GM21737 (cell line): ENCODE measurements around the gene HOXD4.

Experiments
- ATAC-seq: cut with Tn5 transposase; IDR thresholded peaks from one replicate; pipeline ENCODE4 v1.9.1; 2021; ENCODE audit warnings: mild to moderate bottlenecking, moderate library complexity; ENCODE audit not compliant: unreplicated experiment

The HOXD4 gene

DNA sequence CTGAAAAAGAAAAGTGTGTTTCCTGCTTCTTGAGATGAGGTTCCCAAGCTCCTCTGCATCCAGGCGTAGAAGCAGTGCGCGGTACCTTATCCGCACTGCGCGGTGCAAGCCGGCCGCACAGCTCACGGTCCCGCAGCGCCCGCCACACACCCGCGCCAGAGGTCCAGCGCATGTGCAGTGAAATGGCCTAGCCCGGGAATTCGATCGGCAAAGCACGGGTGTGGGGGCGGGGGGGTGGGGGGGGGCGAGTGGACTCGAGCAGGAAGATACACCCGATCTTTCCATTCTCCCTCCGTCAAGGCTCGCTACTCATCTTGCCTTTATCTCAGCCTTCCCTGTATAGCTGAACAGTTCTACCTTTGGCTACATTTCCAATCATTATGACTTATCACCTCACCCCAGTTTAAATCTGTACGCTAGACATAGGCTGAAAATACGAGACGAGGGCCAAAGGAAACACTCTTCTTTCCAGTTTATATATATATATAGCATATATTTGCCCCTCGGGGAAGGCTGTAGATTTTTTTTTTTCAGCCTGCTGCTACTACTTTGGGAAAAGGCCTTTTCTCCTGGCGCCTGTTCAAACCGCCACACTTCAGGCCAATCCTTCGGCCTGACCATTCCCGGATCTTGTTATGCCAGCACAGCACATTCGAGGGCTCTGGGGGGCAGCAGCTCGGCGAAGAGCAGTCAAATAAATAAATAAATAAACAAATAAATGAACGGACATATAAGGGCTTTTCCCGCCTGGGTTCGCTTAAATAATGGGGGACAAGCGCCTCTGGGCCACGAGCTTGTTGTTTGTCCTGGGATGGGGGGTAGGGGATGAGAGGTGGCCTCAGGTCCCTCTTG, 11.5 kb upstream of the HOXD4 start:
- ATAC-seq: no peak

DNA sequence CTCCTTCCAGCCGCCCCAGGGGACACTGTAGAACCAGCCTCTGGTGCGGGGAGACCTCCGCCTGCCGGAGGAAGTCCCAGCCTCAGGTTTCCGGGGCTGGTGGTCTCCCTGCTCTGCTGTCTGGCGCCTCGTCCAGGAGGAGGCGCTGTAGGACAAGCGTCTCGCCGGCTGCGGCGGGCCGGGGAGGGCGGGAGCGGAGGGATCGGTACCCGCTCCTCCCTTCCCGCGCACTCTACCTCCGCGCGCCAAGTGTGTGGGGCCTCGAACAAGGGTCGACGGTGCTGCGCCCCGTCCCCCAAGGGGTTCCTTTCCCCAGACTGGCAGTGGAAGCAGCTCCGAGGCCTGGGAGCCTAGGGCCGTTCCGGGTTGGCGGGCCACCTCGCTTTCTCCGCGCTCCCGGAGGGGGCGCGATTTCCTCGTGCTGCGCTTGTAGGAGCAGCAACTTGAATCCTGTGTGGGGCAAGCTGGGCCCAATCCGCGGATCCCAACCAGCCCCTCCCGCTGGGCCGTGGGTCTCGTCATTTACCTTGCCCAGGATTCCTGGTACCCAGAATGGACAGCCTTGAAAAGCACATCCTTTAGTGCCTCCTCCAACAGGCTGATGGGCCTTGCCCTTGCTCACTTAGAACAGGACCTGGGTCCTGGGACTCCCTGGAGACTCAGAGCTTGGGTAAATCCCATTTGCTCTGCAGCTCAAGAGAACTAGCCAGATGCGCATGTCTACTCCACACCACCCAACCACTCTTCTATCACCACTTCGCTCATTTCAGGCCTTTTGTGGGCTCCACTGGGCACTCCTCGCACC, 10.6 kb upstream of the HOXD4 start:
- peak; percentile 85 for ATAC-seq

DNA sequence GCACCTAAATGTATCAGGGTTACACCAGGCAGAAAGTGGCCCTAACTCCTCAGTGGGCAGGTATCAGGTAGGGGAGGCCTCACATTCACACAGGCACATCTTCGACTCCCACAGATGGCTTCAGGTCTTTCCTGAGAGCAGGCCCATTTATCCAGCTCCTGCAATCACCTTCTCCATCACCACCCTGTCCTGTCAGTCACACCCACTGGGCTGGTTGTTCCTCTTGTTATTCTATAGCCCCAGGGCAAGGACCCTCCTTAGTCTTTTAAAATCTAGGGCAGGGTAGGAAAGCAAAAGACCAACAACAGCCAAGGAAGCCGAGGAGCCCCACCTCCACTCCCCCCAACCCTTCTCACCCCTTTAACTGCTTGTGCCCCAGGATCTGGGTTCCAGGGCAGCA, 9.1 kb upstream of the HOXD4 start:
- ATAC-seq: no peak

DNA sequence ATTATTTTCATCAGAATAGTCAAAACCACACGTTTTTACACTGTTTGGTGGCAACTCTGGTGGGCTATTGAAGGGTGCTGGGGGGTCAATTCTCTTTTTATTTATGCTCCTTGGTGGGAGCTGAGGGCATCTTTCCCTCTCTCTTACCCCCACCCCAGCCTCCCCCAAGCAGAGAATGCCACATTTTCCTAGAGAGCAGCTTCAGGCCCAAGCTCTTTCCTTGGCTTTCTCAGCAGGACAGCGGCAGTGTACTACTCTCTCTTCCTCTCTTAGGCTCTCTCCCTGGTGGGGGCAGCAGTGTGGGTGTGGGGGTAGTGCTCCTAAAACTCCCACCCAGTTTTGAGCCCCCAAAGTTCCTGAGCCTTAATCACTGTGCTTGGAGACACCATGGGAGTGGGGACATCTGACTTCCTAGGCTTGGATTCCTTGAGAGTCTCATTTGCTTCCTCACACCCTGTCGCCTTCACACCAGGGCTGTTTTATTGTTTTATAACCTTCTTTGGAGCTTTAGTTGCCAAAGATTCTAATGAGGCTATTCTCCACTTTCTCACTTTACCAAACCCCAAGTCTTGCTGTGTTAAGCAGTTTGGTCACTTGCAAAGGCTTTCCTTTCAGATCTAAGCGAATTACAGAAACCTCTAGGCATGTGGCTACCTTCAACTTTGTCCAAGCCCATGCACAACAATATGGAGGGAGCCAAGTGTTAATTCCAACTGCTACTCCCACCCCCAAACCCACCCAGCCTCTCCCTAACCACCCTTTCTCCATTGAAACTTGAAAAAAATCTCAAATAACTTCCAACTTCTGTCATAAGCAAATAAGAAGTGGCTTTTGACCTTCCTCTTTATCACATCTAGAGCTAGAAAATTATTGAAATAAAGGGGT, 6.0 kb upstream of the HOXD4 start:
- ATAC-seq: no peak

DNA sequence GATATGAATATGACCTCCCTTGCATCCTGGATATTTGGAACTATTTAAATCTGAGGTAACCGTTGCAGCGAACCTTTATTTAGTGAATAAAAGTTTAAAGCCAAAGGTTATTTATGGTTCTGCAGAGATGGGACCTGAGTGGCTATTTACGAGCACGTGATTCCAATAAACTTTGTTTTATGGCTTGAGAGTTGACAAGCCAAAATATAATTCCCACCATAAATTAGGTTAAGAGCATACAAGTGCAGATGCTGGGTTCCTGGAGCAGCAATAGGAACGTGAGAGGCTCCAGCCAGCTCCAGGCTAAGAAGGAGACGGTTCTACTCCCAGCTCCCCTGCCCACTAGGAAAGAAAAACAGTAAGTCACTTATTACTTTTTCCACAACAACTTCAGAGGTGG, 5.2 kb upstream of the HOXD4 start:
- no peak for ATAC-seq

DNA sequence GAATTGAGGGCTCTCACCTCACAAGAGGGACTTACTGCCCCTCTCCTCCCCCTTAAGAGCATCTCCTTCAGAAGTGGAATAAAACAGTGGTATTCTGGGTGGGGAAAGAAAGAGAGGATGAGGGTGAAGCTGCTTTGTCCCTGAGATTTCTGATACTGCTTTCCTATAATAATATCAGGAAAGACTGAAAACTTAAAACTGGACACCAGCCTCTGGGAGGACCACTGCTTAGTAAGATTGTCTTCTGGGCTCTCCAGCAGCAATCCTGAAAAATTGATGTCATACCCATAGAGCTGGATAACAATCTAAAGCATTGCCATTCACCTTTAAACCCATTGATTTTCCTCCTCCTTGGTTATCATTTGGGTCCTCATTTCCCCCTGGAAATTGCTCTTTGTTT, 4.7 kb upstream of the HOXD4 start:
- ATAC-seq: no peak

DNA sequence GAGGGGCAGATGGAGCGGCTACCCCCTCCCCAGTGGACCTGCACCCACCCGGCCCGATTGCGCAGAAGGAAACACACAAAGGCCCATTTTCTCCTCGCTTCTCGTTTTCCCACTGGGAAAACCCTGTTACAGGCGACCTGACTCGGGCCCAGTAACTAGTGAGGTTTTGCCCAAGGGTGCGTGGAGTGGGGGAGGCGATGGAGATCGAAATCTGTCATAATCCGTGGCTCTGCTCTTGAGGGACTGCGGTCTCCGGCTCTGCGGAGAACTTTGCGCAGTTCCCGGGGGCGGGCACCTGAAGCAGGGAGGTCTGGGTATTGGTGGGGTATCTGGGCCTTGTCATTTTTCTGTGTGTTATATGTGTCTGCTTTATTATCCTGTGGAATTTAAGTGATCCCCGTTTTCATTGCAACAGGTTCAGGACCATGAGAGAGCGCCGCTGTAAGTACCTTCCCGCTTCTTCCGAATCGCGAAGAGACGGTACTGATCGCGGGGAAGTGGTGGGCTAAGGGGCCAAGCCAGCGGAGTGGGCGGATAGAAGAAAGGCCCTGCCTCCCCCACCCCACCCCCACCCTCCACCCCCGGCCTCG, 4.0 kb upstream of the HOXD4 start:
- ATAC-seq: no peak

DNA sequence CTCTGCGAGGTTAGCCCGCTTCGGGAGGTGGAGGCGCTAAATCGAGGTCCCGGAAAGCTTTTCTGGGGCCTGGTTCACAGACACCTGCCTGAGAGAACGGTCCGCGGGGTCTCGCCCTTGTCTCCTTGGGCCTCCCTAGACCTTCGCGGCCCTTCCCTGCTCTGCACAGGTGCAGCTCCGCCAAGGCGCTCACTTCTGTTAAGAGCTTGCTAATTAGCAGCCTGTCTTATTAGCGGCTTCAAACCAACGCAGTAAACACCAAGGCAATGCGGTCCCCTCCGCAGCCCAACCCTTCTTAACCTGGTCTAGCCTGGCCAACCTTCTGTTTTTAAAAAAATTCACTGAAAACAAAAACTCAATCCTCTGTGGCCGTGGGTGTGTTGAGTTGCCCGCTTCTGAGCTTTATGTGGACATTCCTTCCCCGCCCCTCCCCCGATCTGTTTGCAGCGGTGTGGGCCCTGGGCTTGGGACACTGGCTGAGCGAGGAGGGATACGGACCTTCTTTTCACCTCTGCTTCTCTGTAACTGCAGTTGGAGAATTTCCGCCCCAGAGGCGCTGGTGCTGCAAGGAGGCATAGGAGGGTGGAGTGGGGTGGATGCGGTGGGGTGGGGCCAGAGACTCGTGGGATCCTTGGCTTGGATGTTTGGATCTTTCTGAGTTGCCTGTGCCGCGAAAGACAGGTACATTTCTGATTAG, 3.4 kb upstream of the HOXD4 start:
- ATAC-seq: no peak

DNA sequence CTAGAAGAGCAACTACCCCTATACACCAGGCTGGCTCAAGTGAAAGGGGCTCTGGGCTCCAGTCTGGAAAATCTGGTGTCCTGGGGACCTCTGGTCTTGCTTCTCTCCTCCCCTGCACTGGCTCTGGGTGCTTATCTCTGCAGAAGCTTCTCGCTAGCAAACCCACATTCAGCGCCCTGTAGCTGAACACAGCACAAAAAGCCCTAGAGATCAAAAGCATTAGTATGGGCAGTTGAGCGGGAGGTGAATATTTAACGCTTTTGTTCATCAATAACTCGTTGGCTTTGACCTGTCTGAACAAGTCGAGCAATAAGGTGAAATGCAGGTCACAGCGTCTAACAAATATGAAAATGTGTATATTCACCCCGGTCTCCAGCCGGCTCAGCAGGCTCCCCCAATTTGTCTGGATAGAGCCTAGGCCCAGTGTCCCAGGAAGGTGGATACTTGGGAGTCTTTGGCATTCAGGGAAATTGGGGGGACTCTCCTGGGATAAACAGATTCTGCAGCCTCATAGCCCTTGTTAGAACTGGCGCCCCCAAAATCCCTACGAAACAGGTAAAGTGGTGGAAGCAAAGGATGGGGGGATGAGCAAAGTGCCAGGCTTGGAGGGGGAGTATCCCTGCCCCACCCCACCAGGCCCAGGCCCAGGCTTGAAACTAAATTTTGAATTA, 2.5 kb upstream of the HOXD4 start:
- no peak for ATAC-seq

DNA sequence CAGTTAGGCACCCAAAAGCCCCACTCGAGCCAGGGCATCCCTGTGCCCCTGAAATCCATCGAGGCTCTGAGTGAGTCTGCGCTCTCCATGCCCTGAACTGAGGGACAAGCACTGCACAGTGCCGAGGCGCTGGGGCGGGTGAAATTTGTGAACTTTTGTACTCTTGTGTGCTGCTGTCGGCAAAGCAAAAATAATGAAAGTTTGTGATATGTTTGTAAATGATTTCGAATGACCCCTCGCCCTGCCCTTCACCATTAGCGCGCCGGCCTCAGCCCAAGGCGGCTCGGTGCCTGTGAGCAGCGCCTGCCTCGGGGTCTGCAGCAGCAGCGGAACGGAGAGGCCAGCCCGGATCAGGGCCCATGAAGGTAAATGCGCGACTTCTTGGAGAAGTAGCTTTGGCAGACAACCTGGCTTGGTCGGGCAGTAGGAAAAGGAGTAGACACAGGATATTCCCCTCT, 1.8 kb upstream of the HOXD4 start:
- no peak for ATAC-seq

DNA sequence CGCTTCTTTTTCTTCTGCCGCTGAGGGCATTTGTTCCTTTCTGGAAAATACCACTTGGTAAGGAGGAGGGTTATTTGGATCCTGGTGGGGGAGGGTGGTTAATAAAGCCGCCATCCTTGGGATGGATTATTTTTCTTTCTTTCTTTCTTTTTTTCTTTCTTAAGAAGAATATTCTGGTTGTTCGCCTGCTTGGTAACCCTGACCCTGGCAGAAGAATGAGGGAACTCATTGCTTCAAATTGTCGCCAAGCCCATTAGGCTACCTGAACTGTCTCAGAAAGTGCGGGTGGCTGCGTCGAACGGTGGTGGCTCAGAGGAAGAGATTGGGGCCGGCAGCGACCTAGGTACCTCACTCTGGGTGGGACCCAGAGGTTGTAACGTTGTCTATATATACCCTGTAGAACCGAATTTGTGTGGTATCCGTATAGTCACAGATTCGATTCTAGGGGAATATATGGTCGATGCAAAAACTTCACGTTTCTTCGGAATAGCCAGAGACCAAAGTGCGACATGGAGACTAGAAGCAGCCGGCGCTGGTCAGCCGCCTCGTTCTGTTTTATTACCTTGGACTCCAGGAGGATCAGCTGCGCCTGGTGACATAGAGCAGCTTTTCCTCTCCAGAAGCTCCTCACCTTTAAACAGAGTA, 1.3 kb upstream of the HOXD4 start:
- no peak for ATAC-seq

DNA sequence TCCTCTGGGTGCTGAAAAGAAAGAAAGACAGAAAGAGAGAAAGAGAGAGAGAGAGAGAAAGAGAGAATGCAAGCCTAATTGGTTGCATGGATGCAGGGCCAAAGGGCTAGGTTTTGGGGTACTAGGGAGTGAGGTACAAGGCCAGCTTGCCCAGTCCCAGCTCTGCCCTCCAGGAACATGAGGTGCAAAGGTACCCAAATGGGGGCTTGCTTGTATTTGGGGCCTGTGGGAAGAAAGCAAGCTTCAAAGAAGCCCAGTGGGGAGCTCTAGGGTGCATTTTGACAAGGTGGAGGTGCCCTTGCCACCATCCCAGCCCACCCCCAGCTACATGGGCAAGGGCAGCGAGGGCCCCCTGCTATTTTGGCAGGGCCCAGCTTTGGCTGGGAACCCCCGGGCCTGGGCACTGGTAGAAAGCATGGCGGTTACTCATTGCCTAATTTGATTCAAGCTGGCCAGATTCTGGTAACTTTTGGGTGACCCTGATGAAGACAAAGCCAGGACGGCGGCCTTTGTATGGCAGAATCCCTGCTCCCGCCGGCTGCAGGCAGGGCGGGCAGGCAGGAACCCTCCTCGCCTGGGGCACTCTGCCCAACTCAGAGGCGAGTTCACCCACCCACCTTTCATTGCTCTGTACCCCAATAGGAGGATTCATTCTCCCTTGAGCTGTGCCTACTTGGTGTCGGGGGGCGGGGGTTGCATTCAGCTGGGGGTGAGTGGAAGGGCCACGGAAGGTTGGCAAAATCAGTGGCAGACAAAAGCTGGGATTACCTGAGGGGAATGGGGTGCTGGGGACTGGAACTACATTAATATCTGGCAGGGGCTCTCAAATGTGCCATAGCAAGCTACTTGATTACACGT, 537 bp upstream of the HOXD4 start:
- no peak for ATAC-seq

DNA sequence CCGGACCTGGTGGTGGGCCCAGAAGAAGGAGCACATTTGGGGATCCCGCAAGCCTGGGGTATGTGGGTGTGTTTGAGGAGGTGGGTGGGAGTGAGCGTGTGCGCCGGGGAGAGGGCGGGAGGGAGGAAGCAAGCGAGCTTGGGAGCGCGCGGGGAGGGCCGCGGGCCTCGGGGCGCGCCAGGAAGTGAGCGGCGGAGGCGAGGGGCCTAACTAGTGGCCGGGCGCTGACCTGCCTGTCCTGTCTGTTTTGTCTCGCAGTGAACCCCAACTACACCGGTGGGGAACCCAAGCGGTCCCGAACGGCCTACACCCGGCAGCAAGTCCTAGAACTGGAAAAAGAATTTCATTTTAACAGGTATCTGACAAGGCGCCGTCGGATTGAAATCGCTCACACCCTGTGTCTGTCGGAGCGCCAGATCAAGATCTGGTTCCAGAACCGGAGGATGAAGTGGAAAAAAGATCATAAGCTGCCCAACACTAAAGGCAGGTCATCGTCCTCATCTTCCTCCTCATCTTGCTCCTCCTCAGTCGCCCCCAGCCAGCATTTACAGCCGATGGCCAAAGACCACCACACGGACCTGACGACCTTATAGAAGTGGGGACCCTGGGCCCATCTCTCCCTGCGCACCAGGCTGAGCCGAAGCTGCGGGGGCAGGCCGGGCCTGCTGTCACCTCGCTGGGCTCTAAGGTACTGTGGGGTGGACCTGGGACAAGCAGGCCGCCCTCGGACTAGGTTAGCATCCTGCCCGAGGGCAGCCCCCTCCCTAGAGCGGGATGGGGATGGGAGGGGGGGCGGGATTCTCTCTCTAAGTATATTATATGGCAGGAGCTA, 1.2 kb downstream of the HOXD4 start:
- ATAC-seq: no peak

DNA sequence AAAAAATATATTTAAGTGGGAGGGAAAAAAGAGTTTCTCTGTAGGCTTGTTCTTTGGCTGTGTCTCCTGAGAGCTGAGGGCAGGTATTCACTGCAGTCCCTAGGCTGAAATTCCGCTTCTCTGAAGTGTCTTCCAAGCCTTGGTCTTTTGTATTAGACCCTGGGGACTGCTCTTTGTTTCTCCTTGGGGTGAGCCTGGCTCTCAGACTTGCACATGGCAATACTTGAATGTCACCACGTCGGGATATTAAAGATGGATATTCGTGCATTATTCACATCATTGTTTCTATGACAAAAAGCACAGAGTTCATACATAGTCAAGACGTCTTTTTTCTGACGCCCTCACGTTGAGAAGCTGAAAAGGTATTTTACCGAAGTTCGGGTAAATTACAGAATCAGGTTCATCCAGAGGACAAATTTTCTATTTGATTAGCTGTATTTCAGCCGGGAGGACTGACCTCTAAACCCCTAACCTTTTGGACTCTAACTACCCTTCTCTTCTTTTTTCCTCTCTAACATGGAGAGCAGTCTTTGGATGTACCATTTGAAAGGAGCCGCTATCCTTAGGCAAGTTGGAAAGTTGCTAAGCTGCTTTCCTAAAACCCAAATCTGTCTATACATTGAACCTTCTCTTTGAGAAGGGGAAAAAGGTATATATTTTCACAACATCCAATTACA, 3.4 kb downstream of the HOXD4 start:
- ATAC-seq: no peak

DNA sequence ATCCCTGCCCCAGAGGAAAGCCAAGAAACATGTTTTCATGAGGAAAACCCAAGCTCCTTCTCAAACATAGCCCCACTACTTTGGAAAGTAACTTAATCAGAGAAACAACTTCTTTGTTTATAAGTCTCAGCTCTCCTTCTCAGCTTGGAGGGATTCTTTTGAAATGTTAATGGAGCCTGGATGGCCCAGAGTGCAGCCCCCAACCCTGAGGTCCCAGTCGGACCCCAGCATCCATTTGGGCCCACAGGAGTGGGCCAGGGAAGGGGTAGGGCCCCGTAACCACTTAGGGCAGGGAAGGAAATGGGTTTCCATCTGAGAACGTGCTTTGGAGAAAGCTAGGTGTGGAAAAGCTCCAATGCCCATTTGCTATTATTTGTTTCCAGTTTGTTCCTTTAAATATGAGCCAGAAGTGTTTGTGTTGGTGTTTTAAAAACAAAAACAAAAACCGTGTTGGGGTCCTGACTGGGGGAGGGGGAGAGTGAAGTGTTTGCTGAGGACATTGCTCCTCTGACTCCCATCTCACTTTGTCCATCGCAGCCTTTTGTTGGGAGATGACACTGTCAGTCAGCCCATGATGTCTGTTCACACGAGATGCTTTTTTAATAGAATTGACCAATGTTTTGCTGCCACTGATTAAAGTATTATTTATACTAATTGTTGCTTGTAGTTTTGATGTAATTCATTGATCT, 4.2 kb downstream of the HOXD4 start:
- ATAC-seq: no peak

DNA sequence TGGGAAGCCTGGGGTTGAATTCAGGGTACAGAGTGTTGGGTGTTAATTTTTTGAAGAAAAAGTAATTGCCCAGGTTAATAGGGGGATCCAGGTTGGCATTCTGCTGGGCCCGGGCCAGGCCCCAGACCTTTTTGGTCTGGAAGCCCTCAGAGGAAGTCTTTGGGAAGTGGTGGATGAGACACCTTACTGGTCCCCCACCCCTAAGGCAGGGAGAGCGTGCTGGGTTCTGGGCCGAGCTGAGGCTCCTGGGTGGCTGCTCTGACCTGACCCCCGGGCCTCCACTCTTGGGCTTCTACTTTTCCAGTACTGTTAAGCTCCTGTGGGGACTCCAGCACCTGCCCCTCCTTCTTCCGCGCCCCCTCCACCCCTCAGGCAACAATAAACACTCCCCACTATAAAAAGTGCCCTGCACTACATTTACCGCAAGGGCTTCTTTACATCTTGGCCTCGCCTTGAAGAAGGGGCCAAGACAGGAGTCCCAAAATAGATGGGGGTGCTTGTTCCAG, 5.0 kb downstream of the HOXD4 start:
- ATAC-seq: no peak
